GM15510 (cell line): ENCODE data around the gene MAN1A1.

Experiments
- POLR2A ChIP-seq: IDR thresholded peaks from 3 replicates; pipeline ENCODE4 v1.6.1; 2011; ENCODE audit warnings: borderline replicate concordance; ENCODE audit not compliant: insufficient read length; ENCODE audit errors: extremely low read depth

The MAN1A1 gene

DNA sequence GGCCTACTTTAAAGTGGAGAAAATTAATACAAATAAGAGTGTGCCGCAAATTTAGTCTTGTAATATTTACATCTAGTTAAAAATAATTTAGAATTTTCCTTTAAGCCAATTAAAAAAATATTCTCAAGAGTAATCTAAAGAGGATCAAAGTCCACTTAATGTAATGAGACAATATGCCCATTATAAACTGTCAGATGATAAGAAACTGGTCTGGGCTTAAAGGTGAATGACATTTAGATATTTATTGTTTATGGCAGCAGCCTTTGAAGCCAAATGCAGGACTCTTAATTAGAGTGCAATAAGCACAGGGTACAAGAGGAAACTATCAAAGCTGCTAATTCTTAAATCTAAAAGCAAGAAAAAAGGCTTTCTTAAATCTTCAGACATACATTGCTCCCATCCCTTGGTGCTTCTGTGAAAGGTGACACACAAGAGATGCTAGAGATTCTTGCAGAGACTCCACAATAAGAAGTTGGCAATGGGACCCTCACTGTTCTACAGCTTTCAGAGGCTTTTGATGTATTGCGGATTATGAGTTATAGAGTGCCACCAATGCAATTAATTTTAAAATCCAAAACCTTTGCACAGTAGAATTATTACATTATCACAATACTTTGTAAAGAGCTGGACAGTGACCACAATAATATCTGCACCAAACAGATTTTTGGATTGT is 116.1 kb downstream of the MAN1A1 start:
- no peak for TF ChIP-seq POLR2A

DNA sequence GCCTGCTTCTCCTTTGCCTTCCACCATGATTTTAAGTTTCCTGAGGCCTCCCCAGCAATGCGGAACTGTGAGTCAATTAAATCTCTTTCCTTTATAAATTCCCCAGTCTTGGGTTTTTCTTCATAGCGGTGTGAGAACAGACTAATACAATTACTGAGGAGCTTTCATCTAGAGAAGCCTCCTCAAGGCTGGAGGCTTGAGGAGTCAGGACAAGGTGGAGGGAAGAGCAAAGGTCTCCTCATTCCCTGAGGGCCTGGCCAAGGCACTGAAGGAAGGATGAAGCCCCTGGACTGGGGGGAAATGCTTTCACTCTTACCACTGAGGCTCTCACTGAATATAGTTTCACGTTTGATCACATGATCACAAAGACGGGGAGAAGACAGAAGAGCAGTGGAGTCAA is 118.2 kb downstream of the MAN1A1 start:
- no peak for TF ChIP-seq POLR2A

- no peak for TF ChIP-seq POLR2A
These were observed 119.4 kb downstream of the MAN1A1 start for GRCh38 chr6:119230160-119230559.

GRCh38 chr6:119227377-119227776 is 122.2 kb downstream of the MAN1A1 start:
- no peak for TF ChIP-seq POLR2A

DNA sequence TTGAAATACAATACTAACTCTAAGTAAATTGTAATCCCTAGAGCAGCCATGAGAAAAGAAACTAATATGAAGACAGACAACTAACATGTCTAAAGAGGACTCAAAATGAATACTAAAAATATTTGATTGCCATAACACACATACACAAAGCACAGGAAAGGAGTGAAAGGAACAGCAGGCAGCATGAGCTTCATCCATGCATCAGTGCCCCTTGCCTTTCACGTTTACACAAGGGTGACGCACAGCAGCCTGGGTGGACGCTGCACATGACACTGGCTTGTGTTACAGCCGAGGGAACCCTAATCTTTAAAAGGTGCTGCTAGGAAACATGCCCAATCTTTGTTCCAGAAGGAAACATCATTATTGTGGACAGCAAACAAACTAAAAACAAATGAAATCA is 123.5 kb downstream of the MAN1A1 start:
- no peak for TF ChIP-seq POLR2A

GRCh38 chr6:119224095-119224701 is 125.4 kb downstream of the MAN1A1 start:
- TF ChIP-seq POLR2A: no peak

DNA sequence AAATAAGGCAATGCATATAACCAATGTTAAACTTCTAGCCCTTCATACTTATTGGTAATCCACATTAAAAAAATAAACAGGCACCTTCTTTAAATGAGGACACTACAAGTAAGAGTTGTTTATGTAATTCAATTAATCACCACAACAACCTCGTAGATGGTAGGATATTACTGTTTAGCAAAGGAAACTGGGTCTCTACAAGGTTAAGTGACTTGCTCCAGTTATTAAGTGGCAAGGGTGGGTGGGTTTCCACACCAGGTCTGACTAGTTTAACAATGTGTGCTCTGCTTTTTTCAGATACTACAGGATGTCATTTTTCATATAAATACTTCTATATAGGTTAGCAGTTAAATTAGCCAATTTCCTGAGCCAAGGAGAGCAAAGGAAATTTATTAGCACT is 129.1 kb downstream of the MAN1A1 start:
- no peak for TF ChIP-seq POLR2A

- TF ChIP-seq POLR2A: no peak
These were observed 131.0 kb downstream of the MAN1A1 start for GRCh38 chr6:119218548-119218947.

DNA sequence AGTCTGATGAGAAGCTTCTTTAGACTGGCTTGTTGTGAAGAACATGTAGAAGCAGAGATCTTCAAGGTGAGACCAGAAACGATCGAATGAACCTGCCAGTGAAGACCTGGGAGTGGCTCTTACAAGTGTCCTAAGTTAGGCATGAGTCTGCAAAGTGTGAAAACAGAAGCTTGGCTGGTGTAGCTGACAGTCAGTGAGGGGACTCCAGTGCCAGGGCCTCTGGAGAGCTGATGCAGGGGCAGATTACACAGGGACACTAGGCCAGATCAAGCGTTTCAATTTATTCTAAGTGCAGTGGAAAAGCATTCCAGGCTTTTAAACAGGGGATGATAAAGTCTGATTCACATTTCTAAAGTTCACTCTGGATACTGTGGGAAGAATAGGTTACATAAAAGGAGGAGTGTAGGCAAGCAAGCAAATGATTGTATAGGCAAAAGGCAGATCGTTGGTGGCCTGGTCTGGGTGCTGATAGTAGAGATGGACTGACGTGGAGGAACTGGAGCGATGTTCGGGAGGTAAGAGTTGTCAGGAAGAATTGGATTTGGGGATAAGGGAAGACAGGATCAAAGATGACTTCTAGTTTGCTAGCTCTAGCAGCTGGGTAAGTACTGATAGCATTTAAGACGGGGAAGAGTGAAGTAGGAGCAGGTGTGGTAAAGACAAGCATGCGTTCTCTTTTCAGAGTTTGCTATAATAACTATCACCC is 133.5 kb downstream of the MAN1A1 start:
- TF ChIP-seq POLR2A: no peak

- no peak for TF ChIP-seq POLR2A
These were observed 134.3 kb downstream of the MAN1A1 start for GRCh38 chr6:119215309-119215708.

DNA sequence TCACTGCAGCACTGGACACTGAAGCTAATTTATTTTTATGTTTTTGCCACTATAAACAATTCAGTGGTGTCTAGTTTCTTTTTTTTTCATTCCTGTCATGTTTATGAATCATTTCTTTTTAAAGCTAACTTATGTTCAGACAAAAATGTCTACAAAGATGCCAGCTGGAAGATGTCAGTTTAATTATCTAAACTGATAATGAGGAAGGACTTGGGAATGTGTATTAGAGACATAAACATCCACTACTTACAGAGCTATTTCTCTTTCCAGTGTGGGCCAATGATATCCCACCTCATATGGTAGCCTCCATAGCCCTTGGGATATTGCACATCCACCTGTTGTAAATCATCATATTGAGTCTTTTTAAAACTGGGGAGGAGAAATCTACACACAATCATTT is 139.0 kb downstream of the MAN1A1 start:
- TF ChIP-seq POLR2A: no peak

GRCh38 chr6:119209452-119210205 is 139.9 kb downstream of the MAN1A1 start:
- no peak for TF ChIP-seq POLR2A

- no peak for TF ChIP-seq POLR2A
These were observed 141.4 kb downstream of the MAN1A1 start for GRCh38 chr6:119207971-119208725.

DNA sequence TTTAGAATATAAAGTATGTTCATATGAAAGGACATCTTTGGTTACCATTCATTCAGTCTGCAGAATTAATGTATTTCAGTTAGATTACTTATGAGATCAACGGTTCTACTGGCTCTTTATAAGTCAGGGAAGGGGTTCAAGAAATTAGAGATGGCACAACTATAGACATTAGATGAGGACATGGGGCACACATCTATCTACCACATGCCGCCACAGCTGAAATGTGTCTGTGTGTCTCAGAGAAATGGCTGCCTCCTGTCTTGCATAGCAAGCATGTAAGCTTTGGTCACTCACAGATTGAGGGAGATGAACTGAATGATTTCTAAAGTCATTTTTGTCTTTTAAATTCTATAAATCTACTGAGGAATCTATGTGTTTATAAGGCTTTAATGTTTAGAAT is 142.2 kb downstream of the MAN1A1 start:
- TF ChIP-seq POLR2A: no peak
